PFSK-1 (cell line): ENCODE data around the gene NAALAD2.

Experiments used
- FOXP2 ChIP-seq: optimal IDR thresholded peaks from 2 replicates; pipeline ENCODE3; 2011; ENCODE audit warnings: borderline replicate concordance, control low read depth, inconsistent platforms; ENCODE audit not compliant: insufficient read depth; ENCODE audit errors: extremely low read length, extremely low read depth
- POLR2AphosphoS5 ChIP-seq: IDR thresholded peaks from 2 replicates; pipeline ENCODE4 v1.6.1; 2012; ENCODE audit warnings: low read depth, mild to moderate bottlenecking, control low read depth, low read length, moderate library complexity
- SIN3A ChIP-seq: IDR thresholded peaks from 2 replicates; pipeline ENCODE4 v1.6.1; 2012; ENCODE audit warnings: mild to moderate bottlenecking, low read length, moderate library complexity, borderline replicate concordance; ENCODE audit not compliant: insufficient read depth
- TAF1 ChIP-seq: IDR thresholded peaks from 2 replicates; pipeline ENCODE4 v1.6.1; 2012; ENCODE audit warnings: low read length, control low read depth, borderline replicate concordance; ENCODE audit not compliant: insufficient read depth
- TF ChIP-seq, protein P1 (sequence below), 2 experiments: IDR thresholded peaks; 2 replicates each; pipeline versions ENCODE4 v1.6.1 to v1.8.0; 2011 to 2012; ENCODE audit warnings: low read depth in 2 of 2, low read length in 2 of 2, control low read depth in 1 of 2, inconsistent platforms in 1 of 2, mild to moderate bottlenecking in 1 of 2, moderate library complexity in 1 of 2; ENCODE audit not compliant: insufficient read depth in 1 of 2

NAALAD2 gene

DNA sequence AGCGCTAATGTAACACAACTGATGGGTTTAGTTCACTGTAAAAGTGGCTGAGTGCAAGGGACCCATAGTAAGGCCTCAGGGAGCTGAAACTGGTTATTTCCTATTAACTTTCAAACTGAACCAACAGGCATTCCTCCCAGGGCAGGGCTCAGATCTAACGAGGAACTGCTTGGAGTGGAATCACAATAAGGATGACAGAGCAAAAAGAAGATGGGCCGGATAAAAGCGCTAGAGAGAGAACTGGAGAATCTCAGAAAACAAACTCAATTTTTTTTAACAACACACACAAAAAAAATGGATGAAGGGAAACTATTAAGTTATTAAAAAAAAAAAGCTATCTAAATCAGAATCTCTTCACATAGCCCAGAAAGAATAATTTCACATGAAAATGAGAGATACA is 102.5 kb downstream of the NAALAD2 start:
- no peak for TF ChIP-seq TAF1
- no peak for TF ChIP-seq SIN3A
- TF ChIP-seq, protein P1, sequence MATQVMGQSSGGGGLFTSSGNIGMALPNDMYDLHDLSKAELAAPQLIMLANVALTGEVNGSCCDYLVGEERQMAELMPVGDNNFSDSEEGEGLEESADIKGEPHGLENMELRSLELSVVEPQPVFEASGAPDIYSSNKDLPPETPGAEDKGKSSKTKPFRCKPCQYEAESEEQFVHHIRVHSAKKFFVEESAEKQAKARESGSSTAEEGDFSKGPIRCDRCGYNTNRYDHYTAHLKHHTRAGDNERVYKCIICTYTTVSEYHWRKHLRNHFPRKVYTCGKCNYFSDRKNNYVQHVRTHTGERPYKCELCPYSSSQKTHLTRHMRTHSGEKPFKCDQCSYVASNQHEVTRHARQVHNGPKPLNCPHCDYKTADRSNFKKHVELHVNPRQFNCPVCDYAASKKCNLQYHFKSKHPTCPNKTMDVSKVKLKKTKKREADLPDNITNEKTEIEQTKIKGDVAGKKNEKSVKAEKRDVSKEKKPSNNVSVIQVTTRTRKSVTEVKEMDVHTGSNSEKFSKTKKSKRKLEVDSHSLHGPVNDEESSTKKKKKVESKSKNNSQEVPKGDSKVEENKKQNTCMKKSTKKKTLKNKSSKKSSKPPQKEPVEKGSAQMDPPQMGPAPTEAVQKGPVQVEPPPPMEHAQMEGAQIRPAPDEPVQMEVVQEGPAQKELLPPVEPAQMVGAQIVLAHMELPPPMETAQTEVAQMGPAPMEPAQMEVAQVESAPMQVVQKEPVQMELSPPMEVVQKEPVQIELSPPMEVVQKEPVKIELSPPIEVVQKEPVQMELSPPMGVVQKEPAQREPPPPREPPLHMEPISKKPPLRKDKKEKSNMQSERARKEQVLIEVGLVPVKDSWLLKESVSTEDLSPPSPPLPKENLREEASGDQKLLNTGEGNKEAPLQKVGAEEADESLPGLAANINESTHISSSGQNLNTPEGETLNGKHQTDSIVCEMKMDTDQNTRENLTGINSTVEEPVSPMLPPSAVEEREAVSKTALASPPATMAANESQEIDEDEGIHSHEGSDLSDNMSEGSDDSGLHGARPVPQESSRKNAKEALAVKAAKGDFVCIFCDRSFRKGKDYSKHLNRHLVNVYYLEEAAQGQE (IDR thresholded peaks at IDR 0.05; ENCODE audit: insufficient read depth in 1 of 2, low read depth in 2 of 2, low read length in 2 of 2), result no peak
- TF ChIP-seq POLR2AphosphoS5, result no peak
- no peak for TF ChIP-seq FOXP2

DNA sequence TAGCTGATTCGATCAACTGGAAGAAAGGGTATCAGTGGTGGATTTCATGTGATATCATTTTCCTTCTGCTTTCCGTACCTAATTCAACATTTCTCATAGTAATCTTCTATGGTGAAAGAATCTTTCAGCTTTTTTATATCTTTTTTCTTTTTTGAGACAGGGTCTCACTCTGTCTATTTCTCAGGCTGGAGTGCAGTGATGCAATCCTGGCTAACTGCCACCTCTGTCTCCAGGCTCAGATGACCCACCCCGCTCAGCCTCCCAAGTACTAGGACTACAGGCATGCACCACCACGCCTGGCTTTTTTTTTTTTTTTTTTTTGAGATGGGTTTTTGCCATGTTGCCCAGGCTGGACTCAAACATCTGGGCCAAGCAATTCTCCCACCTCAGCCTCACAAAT is 107.0 kb downstream of the NAALAD2 start:
- no peak for TF ChIP-seq TAF1
